ENCODE results near the gene PSMB7. TPM values are rescaled to one million over a fixed set of nuclear protein-coding genes. Genes with fewer than 3 reads are reported as not detected.

PSMB7 gene
- total RNA-seq, 2 donors from 2014 or later: 150 to 158 TPM

GRCh38 chr9:124334568-124335319 is 80.5 kb downstream of the PSMB7 start:
- Histone ChIP-seq H3K4me1 (replicated peaks) (no peaks in the 10 kb centered on the region), H3K27ac (no peak overlapping the region), H3K4me3 (no peak overlapping the region), H3K9me3 (no peaks in the 10 kb centered on the region), H3K27me3 (replicated peaks; ENCODE audit: insufficient read depth) (no peaks in the 10 kb centered on the region), H3K36me3 (no peaks in the 10 kb centered on the region)
- intact Hi-C loops (cut with DNase I): no loop called here
- no peak for DNase-seq (ENCODE audit: low spot score)
- WGBS: 86% methylated on average over 15 of the region's 15 CpGs
- TF ChIP-seq POLR2A (IDR thresholded peaks at IDR 0.05) (no peak), POLR2AphosphoS5 (IDR thresholded peaks at IDR 0.05) (no peak), CTCF (IDR thresholded peaks at IDR 0.05) (no peak)

- DNase-seq (ENCODE audit: low spot score): no peak
These were observed 82.1 kb downstream of the PSMB7 start for GRCh38 chr9:124333203-124333579.

GRCh38 chr9:124332361-124333202 is 82.7 kb downstream of the PSMB7 start:
- H3K4me1 ChIP-seq (replicated peaks): no peaks in the 10 kb centered on the region
- no peak for DNase-seq (ENCODE audit: low spot score)
- intact Hi-C loops (cut with DNase I): no loop called here
- no peaks in the 10 kb centered on the region for H3K9me3 ChIP-seq
- no peak for TF ChIP-seq POLR2AphosphoS5 (IDR thresholded peaks at IDR 0.05)
- TF ChIP-seq POLR2A (IDR thresholded peaks at IDR 0.05): no peak
- TF ChIP-seq CTCF (IDR thresholded peaks at IDR 0.05): no peak
- whole genome bisulfite sequencing: 68% methylated on average over 27 of the region's 28 CpGs
- peaks cover 1 to 3% of the 10 kb centered on the region in 2 donors for H3K36me3 ChIP-seq
- no peaks in the 10 kb centered on the region for H3K27me3 ChIP-seq (replicated peaks; ENCODE audit: insufficient read depth)
- no peak overlapping the region for H3K4me3 ChIP-seq
- H3K27ac ChIP-seq: no peak overlapping the region

More at GRCh38 chr9:124333203-124333579, 82.1 kb downstream of the PSMB7 start:
- Histone ChIP-seq H3K9me3 (no peaks in the 10 kb centered on the region), H3K27ac (no peak overlapping the region), H3K4me1 (replicated peaks) (no peaks in the 10 kb centered on the region), H3K36me3 (no peaks in the 10 kb centered on the region), H3K27me3 (replicated peaks; ENCODE audit: insufficient read depth) (no peaks in the 10 kb centered on the region), H3K4me3 (no peak overlapping the region)
- TF ChIP-seq CTCF (IDR thresholded peaks at IDR 0.05): no peak
- TF ChIP-seq POLR2A (IDR thresholded peaks at IDR 0.05): no peak
- no peak for TF ChIP-seq POLR2AphosphoS5 (IDR thresholded peaks at IDR 0.05)
- intact Hi-C loops (cut with DNase I): no loop called here
- WGBS: 90% methylated on average over 7 of the region's 7 CpGs

GRCh38 chr9:124331580-124331979 is 83.7 kb downstream of the PSMB7 start:
- Histone ChIP-seq H3K4me3 (no peak overlapping the region), H3K4me1 (replicated peaks) (no peaks in the 10 kb centered on the region), H3K9me3 (no peaks in the 10 kb centered on the region), H3K27me3 (replicated peaks; ENCODE audit: insufficient read depth) (no peaks in the 10 kb centered on the region), H3K36me3 (peaks cover 10 to 12% of the 10 kb centered on the region in 2 donors), H3K27ac (no peak overlapping the region)
- intact Hi-C loops (cut with DNase I): no loop called here
- WGBS: 76% methylated on average over 4 of the region's 11 CpGs
- no peak for DNase-seq (ENCODE audit: low spot score)
- TF ChIP-seq CTCF (IDR thresholded peaks at IDR 0.05): no peak
- TF ChIP-seq POLR2A (IDR thresholded peaks at IDR 0.05): no peak
- TF ChIP-seq POLR2AphosphoS5 (IDR thresholded peaks at IDR 0.05): no peak
